ENCODE measurements around the gene VARS1. TPM values are rescaled to one million over a fixed set of nuclear protein-coding genes. Genes with fewer than 3 reads are reported as not detected.
"Not testable (repeated sequence)": the region's sequence is repeated elsewhere in the genome, so short reads cannot be mapped to it uniquely, and the experiment has no call there.

Gene VARS1
- polyA plus RNA-seq, 6 donors from 2014 or later: 42.2 to 70.6 (median 50.3) TPM

GRCh38 chr6:31817133-31817928, 21.8 kb upstream of the VARS1 start:
- peak overlapping the region; percentile 54 to 89 (median 74) for H3K4me3 Mint-ChIP-seq
- not testable (repeated sequence) for H3K27me3 Mint-ChIP-seq, H3K36me3 Mint-ChIP-seq, H3K9me3 Mint-ChIP-seq, DNase-seq
- H3K27ac Mint-ChIP-seq: peak overlapping the region in 5 of 6 donors; percentile 9 to 89 (median 74)
- ATAC-seq (ENCODE audit: low read depth in 2 of 2): peak; percentile 20 to 26
- peaks cover 24 to 44% (median 42%) of the 10 kb centered on the region in 3 donors for H3K4me1 Mint-ChIP-seq

GRCh38 chr6:31815025-31815838, 19.7 kb upstream of the VARS1 start, which contains the start of the genes HSPA1A and HSPA1L:
HSPA1A (plus strand) TSS chr6:31815543; CDS start chr6:31815757, 214 bp downstream.
HSPA1L (minus strand) TSS chr6:31815283; CDS start chr6:31811972, 3,311 bp downstream.
- peak; percentile 29 to 31 for ATAC-seq (ENCODE audit: low read depth in 2 of 2)
- Mint-ChIP-seq H3K4me1 (peaks cover 17 to 31% (median 31%) of the 10 kb centered on the region in 3 donors), H3K4me3 (peak within 1 kb of the TSS; percentile 91 to 97 (median 94)), H3K36me3 (no peaks in the 10 kb centered on the region), H3K27ac (peak within 1 kb of the TSS; percentile 60 to 95 (median 84)), H3K9me3 (no peaks in the 10 kb centered on the region), H3K27me3 (no peaks in the 10 kb centered on the region)
- no peak for DNase-seq

GRCh38 chr6:31814677-31815024, 19.1 kb upstream of the VARS1 start:
- H3K27ac Mint-ChIP-seq: peak overlapping the region; percentile 60 to 95 (median 72)
- no peaks in the 10 kb centered on the region for H3K36me3 Mint-ChIP-seq
- H3K4me1 Mint-ChIP-seq: peaks cover 17 to 31% (median 28%) of the 10 kb centered on the region in 3 donors
- peak overlapping the region; percentile 91 to 97 (median 94) for H3K4me3 Mint-ChIP-seq
- no peaks in the 10 kb centered on the region for H3K9me3 Mint-ChIP-seq
- ATAC-seq (ENCODE audit: low read depth in 2 of 2): peak; percentile 61 to 63
- no peak for DNase-seq
- H3K27me3 Mint-ChIP-seq: no peaks in the 10 kb centered on the region

- Mint-ChIP-seq H3K4me3 (peak overlapping the region in 7 of 8 donors; percentile 66 to 96 (median 77)), H3K36me3 (no peaks in the 10 kb centered on the region), H3K27me3 (no peaks in the 10 kb centered on the region), H3K9me3 (no peaks in the 10 kb centered on the region), H3K27ac (no peak overlapping the region), H3K4me1 (peaks cover 17 to 29% (median 28%) of the 10 kb centered on the region in 3 donors)
- no peak for DNase-seq
- no peak for ATAC-seq (ENCODE audit: low read depth in 2 of 2)
Measured at GRCh38 chr6:31813465-31813849, 17.9 kb upstream of the VARS1 start.

- Mint-ChIP-seq H3K4me3 (peak overlapping the region in 1 of 8 donors; percentile 18), H3K27ac (no peak overlapping the region), H3K9me3 (no peaks in the 10 kb centered on the region), H3K36me3 (no peaks in the 10 kb centered on the region), H3K27me3 (no peaks in the 10 kb centered on the region), H3K4me1 (peaks cover 15 to 21% (median 19%) of the 10 kb centered on the region in 3 donors)
- ATAC-seq (ENCODE audit: low read depth in 2 of 2) (no peak), DNase-seq (no peak)
Measured at GRCh38 chr6:31811645-31812044, 16.1 kb upstream of the VARS1 start.

- not testable (repeated sequence) for DNase-seq; H3K36me3 Mint-ChIP-seq; ATAC-seq (ENCODE audit: low read depth in 2 of 2); H3K9me3 Mint-ChIP-seq; H3K27me3 Mint-ChIP-seq
- Mint-ChIP-seq H3K27ac (peak overlapping the region in 1 of 6 donors; percentile 54), H3K4me3 (peak overlapping the region in 2 of 8 donors; percentile 13 to 69), H3K4me1 (peaks cover 12 to 18% (median 15%) of the 10 kb centered on the region in 3 donors)
Measured at GRCh38 chr6:31808599-31808998, 13.0 kb upstream of the VARS1 start.

GRCh38 chr6:31806470-31807272, 11.1 kb upstream of the VARS1 start, which contains the start of gene LSM2:
LSM2 (minus strand) TSS chr6:31806966; CDS start chr6:31806757, 209 bp downstream.
- Mint-ChIP-seq H3K27me3 (no peaks in the 10 kb centered on the region), H3K36me3 (no peaks in the 10 kb centered on the region), H3K9me3 (no peaks in the 10 kb centered on the region), H3K4me3 (peak within 1 kb of the TSS; percentile 79 to 95 (median 94)), H3K4me1 (peaks cover 12 to 22% (median 22%) of the 10 kb centered on the region in 3 donors), H3K27ac (peak within 1 kb of the TSS; percentile 84 to 98 (median 96))
- ATAC-seq (ENCODE audit: low read depth in 2 of 2) (peak; percentile 95 to 96), DNase-seq (peak; percentile 97)

- H3K36me3 Mint-ChIP-seq: no peaks in the 10 kb centered on the region
- ATAC-seq (ENCODE audit: low read depth in 2 of 2) (peak; percentile 11 to 20), DNase-seq (no peak)
- no peaks in the 10 kb centered on the region for H3K27me3 Mint-ChIP-seq
- H3K4me3 Mint-ChIP-seq: peak overlapping the region; percentile 79 to 95 (median 94)
- H3K27ac Mint-ChIP-seq: peak overlapping the region; percentile 84 to 98 (median 96)
- H3K4me1 Mint-ChIP-seq: peaks cover 12 to 26% (median 22%) of the 10 kb centered on the region in 3 donors
- H3K9me3 Mint-ChIP-seq: no peaks in the 10 kb centered on the region
Measured at GRCh38 chr6:31805939-31806469, 10.5 kb upstream of the VARS1 start.

- not testable (repeated sequence) for ATAC-seq (ENCODE audit: low read depth in 2 of 2); H3K36me3 Mint-ChIP-seq; H3K9me3 Mint-ChIP-seq; H3K27me3 Mint-ChIP-seq; H3K4me3 Mint-ChIP-seq; DNase-seq
- Mint-ChIP-seq H3K27ac (peak overlapping the region in 1 of 6 donors; percentile 38), H3K4me1 (peaks cover 15 to 44% (median 32%) of the 10 kb centered on the region in 3 donors)
Measured at GRCh38 chr6:31801031-31801927, 5.7 kb upstream of the VARS1 start.

GRCh38 chr6:31799781-31800180, 4.2 kb upstream of the VARS1 start:
- Mint-ChIP-seq H3K9me3 (no peaks in the 10 kb centered on the region), H3K4me1 (peaks cover 15 to 41% (median 32%) of the 10 kb centered on the region in 3 donors), H3K4me3 (no peak overlapping the region), H3K27ac (peak overlapping the region in 1 of 6 donors; percentile 15), H3K27me3 (no peaks in the 10 kb centered on the region), H3K36me3 (no peaks in the 10 kb centered on the region)
- ATAC-seq (ENCODE audit: low read depth in 2 of 2) (no peak), DNase-seq (no peak)

GRCh38 chr6:31797588-31797987, 2.0 kb upstream of the VARS1 start:
- peak; percentile 50 for DNase-seq
- Mint-ChIP-seq H3K36me3 (no peaks in the 10 kb centered on the region), H3K4me3 (peak overlapping the region; percentile 31 to 99 (median 68)), H3K27me3 (no peaks in the 10 kb centered on the region), H3K9me3 (no peaks in the 10 kb centered on the region), H3K4me1 (peaks cover 24 to 53% (median 44%) of the 10 kb centered on the region in 3 donors), H3K27ac (peak overlapping the region; percentile 61 to 97 (median 90))
- peak; percentile 52 to 55 for ATAC-seq (ENCODE audit: low read depth in 2 of 2)

- H3K27ac Mint-ChIP-seq: peak overlapping the region in 5 of 6 donors; percentile 61 to 98 (median 87)
- peaks cover 24 to 58% (median 50%) of the 10 kb centered on the region in 3 donors for H3K4me1 Mint-ChIP-seq
- no peaks in the 10 kb centered on the region for H3K9me3 Mint-ChIP-seq
- H3K27me3 Mint-ChIP-seq: no peaks in the 10 kb centered on the region
- DNase-seq: no peak
- ATAC-seq (ENCODE audit: low read depth in 2 of 2): no peak
- H3K36me3 Mint-ChIP-seq: no peaks in the 10 kb centered on the region
- H3K4me3 Mint-ChIP-seq: peak overlapping the region in 7 of 8 donors; percentile 17 to 99 (median 77)
Measured at GRCh38 chr6:31796993-31797385, 1.4 kb upstream of the VARS1 start.

All from naive B cell (primary cell).